Measurements from ENCODE around the gene PEAK1. TPM values are rescaled to one million over a fixed set of nuclear protein-coding genes. Genes with fewer than 3 reads are reported as not detected.

PEAK1 gene
- total RNA-seq, 2 donors from 2014 or later, result 16.2 to 16.6 TPM

GRCh38 chr15:77437264-77437663 lies 17.4 kb upstream of the PEAK1 start:
- Mint-ChIP-seq H3K36me3 (ENCODE audit: low read depth) (no peaks in the 10 kb centered on the region), H3K9me3 (no peaks in the 10 kb centered on the region), H3K27ac (no peak overlapping the region), H3K27me3 (no peaks in the 10 kb centered on the region), H3K4me3 (no peak overlapping the region), H3K4me1 (peaks cover 13% of the 10 kb centered on the region)
- ATAC-seq (replicated peaks), result no peak

DNA sequence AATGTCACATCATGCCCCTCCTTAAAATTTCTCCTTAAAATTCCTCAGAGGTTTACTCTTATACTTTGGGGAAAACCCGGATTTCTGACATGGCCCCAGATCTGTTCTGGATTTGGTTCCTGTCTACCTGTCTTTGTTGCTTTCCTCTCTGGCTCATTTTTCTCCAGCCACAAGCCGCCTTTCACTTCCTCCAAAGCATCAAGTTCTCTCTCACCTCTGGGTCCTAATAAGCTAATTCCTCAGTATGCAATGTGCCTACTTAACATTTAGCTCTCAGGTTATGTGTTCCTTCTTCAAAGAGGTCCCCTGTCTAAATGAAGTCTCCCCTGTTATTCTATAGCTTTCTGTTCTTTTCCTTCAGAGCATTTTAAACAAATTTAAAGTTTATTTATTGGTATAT lies 16.9 kb upstream of the PEAK1 start:
- no peak overlapping the region for H3K4me3 Mint-ChIP-seq
- H3K9me3 Mint-ChIP-seq, result no peaks in the 10 kb centered on the region
- ATAC-seq (replicated peaks), result no peak
- H3K4me1 Mint-ChIP-seq, result peaks cover 13% of the 10 kb centered on the region
- H3K36me3 Mint-ChIP-seq (ENCODE audit: low read depth), result no peaks in the 10 kb centered on the region
- H3K27me3 Mint-ChIP-seq, result no peaks in the 10 kb centered on the region
- no peak overlapping the region for H3K27ac Mint-ChIP-seq

DNA sequence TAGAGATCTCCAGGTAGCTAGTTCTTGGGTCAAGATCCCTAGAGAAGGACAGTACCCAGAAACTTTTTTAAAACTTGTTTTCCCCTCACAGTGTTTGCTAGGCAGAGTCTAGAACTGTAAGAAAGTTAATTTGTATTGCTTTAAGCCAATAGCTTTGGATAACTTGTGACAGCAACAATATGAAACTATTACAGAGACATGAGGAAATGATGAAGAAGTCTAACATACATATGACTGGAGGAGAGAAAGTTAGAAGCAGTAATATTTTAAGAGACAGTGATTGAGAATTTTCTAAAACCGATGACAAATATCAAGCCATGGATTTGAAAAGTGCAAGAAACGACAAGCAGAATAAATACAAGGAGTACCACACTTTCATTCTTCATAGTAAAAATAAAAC lies 10.7 kb upstream of the PEAK1 start:
- H3K4me1 Mint-ChIP-seq, result peaks cover 27% of the 10 kb centered on the region
- no peaks in the 10 kb centered on the region for H3K36me3 Mint-ChIP-seq (ENCODE audit: low read depth)
- ATAC-seq (replicated peaks), result peak; percentile 75
- peak overlapping the region; percentile 27 for H3K4me3 Mint-ChIP-seq
- no peaks in the 10 kb centered on the region for H3K27me3 Mint-ChIP-seq
- H3K9me3 Mint-ChIP-seq, result no peaks in the 10 kb centered on the region
- peak overlapping the region; percentile 50 for H3K27ac Mint-ChIP-seq

GRCh38 chr15:77430213-77430612 lies 10.3 kb upstream of the PEAK1 start:
- H3K4me3 Mint-ChIP-seq, result peak overlapping the region; percentile 27
- no peaks in the 10 kb centered on the region for H3K27me3 Mint-ChIP-seq
- H3K4me1 Mint-ChIP-seq, result peaks cover 26% of the 10 kb centered on the region
- ATAC-seq (replicated peaks), result peak; percentile 97
- peak overlapping the region; percentile 50 for H3K27ac Mint-ChIP-seq
- H3K36me3 Mint-ChIP-seq (ENCODE audit: low read depth), result peaks cover 2% of the 10 kb centered on the region
- H3K9me3 Mint-ChIP-seq, result no peaks in the 10 kb centered on the region

DNA sequence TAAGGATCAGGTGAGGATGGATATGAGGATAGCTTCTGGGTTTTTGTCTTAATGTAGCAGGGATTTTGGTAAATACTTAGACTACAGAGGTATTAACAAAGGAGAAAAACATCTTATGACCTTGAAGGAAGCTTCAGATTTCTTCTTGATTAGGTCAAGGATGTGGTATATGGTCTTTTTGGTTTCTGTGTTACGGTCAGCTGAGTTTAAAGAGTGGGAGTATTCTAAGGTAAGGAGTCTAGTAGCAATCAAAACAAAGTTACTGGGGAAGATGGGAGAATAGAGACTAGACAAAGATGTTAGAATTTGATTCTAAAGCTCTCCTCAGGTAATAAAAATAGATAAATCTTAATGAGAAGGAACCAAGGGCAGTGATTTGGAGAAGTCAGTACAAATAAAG lies 7.0 kb upstream of the PEAK1 start:
- no peak for ATAC-seq (replicated peaks)
- Mint-ChIP-seq H3K27ac (peak overlapping the region; percentile 4), H3K27me3 (no peaks in the 10 kb centered on the region), H3K36me3 (ENCODE audit: low read depth) (peaks cover 5% of the 10 kb centered on the region), H3K4me3 (peak overlapping the region; percentile 19), H3K9me3 (no peaks in the 10 kb centered on the region), H3K4me1 (peaks cover 30% of the 10 kb centered on the region)

- Mint-ChIP-seq H3K27ac (peak overlapping the region; percentile 4), H3K4me1 (peaks cover 30% of the 10 kb centered on the region), H3K4me3 (peak overlapping the region; percentile 19), H3K36me3 (ENCODE audit: low read depth) (peaks cover 5% of the 10 kb centered on the region), H3K9me3 (no peaks in the 10 kb centered on the region), H3K27me3 (no peaks in the 10 kb centered on the region)
- no peak for ATAC-seq (replicated peaks)
These were observed 6.5 kb upstream of the PEAK1 start for GRCh38 chr15:77426377-77426776.

GRCh38 chr15:77425104-77425503 lies 5.2 kb upstream of the PEAK1 start:
- no peak overlapping the region for H3K4me3 Mint-ChIP-seq
- peaks cover 5% of the 10 kb centered on the region for H3K36me3 Mint-ChIP-seq (ENCODE audit: low read depth)
- H3K4me1 Mint-ChIP-seq, result peaks cover 21% of the 10 kb centered on the region
- no peak for ATAC-seq (replicated peaks)
- no peaks in the 10 kb centered on the region for H3K27me3 Mint-ChIP-seq
- no peak overlapping the region for H3K27ac Mint-ChIP-seq
- H3K9me3 Mint-ChIP-seq, result no peaks in the 10 kb centered on the region

DNA sequence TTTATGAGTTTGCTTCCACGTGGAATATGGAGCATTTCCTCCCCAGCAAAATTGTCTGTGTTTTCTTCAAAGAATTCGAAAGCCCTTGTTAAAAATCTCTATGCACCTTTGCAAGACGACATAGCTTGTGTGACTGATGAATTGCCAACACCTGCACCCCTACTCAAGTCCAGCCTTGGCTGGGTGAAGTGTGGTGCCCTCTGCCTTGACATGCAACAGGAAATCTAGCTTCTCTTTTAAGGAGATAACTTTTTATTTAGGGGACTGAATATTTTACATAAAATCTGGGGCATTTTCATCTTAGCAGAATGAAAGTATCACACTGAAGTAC lies 1.4 kb upstream of the PEAK1 start:
- peaks cover 16% of the 10 kb centered on the region for H3K4me1 Mint-ChIP-seq
- H3K27ac Mint-ChIP-seq, result peak overlapping the region; percentile 97
- H3K4me3 Mint-ChIP-seq, result peak overlapping the region; percentile 99
- H3K9me3 Mint-ChIP-seq, result no peaks in the 10 kb centered on the region
- H3K36me3 Mint-ChIP-seq (ENCODE audit: low read depth), result peaks cover 5% of the 10 kb centered on the region
- ATAC-seq (replicated peaks), result no peak
- no peaks in the 10 kb centered on the region for H3K27me3 Mint-ChIP-seq

DNA sequence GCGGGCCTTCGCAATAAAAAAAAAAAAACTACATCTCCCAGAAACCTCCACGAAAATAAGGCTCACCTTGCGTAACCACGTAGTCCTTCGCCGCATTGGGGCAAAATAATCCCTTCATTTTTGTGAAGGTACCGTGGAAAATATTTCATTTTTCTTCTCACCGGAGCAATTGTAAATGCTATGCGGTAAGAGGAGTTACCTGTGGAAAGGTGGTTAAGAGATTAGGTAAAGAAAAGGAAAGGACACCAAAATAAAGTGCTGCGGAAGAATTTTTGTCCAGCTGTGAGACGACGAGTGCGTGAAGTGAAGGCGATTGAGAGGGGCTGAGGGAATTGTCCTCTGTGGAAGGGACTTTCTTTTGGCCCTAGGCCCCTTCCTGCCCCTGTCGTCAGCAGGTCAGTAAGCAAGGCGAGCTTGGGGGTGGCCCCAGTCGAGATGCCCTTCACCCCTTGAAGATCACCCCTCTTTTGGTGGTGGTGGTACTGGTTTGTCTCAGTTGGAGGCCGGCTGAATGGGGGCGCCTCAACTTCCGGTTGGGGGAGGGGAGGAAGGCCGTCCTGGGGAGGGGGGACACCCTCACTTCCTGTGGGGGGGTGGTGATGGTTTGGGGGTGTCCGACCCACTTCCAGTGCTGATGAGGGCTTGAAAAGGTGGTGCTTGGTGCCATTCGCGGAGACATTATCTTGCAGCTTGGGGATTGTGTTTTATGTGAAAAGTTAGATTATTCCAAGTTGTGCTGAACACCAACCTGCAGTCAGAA lies 886 bp upstream of the PEAK1 start, which contains the start of gene HMG20A:
Gene HMG20A (plus strand): TSS at position 279 of the 760 bp plus-strand sequence. CDS start 37,520 bp downstream, outside the sequence.
- Mint-ChIP-seq H3K4me3 (peak within 1 kb of the TSS; percentile 99), H3K27me3 (no peaks in the 10 kb centered on the region), H3K27ac (peak within 1 kb of the TSS; percentile 97), H3K4me1 (peaks cover 14% of the 10 kb centered on the region), H3K9me3 (no peaks in the 10 kb centered on the region), H3K36me3 (ENCODE audit: low read depth) (peaks cover 5% of the 10 kb centered on the region)
- ATAC-seq (replicated peaks), result peak; percentile 64

DNA sequence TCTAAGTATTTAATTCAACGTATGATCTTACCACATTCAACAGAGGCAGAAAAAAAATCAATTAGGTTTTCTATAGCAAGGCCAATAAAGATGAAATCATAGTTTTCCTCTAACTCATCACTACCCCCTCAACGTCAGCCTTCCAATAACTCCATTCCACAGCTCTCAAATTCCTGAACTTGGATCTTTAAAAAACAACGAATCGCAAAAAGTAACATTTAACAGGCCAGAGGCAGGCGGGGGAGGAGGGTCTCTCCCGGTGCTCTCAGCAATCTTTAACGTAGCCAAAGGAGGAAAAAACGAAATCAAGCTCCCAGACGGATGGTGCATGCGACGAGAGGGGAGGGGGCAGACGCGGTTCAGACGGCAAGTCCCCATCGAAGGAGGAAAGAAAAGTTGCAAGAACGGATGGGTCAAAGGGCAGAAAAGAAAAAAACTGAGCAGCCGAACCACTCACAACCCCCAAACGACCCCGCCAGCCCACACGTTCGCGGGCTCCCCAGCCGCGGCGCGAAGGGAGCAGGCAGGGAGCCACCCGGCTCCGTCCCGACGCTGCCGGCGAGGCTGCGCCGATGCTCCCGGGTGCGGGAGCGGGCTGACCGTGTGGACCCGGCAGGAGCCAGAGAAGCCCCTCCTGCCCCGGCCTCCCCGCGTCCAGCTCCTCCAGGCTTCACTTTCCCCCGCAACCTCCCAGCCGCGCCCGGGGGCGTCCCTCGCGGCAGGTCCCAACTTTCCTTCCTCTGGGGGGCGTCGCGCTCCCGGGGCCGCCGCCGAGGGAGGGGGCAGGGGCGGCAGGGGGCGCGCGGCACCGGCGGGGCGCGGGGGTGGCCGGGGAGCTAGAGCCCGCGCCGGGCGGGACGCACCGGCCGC lies 703 bp downstream of the PEAK1 start:
- Mint-ChIP-seq H3K9me3 (no peaks in the 10 kb centered on the region), H3K4me1 (peaks cover 10% of the 10 kb centered on the region)
- ATAC-seq (replicated peaks), result no peak

DNA sequence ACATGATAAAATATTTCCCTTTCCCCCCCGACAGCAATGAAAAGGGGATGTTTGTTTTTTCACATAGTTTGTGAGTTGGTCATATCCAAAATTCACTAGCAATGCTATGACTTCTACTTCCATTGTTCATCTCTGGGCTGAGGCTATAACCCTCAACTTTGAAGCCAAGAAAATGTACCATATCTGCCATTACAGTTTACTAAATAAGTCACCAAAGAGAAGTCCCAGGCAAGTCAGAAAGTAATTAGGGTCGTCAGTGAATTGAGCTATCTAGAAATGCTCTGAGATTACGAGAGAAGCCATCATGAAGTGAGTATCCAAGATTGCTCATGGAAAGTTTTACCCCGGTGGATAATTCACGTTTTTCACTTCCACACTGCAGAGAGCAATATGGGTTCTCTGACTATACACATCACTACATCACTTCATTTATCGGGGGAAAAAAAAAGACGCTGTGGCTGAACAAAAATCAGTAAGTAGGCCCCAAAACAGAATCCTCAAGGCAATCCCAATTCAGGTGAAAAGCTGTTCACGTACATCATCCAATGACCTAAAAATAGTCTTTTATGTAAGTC lies 1.4 kb downstream of the PEAK1 start:
- Mint-ChIP-seq H3K4me1 (peaks cover 10% of the 10 kb centered on the region), H3K9me3 (no peaks in the 10 kb centered on the region), H3K36me3 (ENCODE audit: low read depth) (no peaks in the 10 kb centered on the region), H3K27me3 (no peaks in the 10 kb centered on the region), H3K27ac (peak overlapping the region; percentile 39), H3K4me3 (peak overlapping the region; percentile 99)
- no peak for ATAC-seq (replicated peaks)

More for the DNA sequence above, 703 bp downstream of the PEAK1 start:
- no peaks in the 10 kb centered on the region for H3K36me3 Mint-ChIP-seq (ENCODE audit: low read depth)
- H3K4me3 Mint-ChIP-seq, result peak overlapping the region; percentile 99
- peak overlapping the region; percentile 39 for H3K27ac Mint-ChIP-seq
- no peaks in the 10 kb centered on the region for H3K27me3 Mint-ChIP-seq

DNA sequence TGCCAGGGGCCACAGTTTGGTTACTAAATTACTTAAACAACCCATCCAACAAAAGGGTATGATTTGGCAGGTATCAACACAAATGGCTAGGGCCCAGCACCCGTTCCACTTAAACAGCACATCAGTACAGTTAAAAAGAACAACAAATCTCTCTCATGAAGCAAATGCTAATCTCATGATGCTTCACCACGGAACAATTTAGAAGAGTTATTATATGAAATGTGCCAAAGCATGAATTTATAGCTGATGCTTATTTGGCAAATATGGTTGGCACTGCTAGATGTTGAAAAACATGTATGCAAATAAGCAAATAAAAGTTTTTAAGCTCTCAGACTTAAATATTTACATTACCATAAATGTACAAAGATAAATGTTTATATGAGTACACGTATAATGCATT lies 2.3 kb downstream of the PEAK1 start:
- no peaks in the 10 kb centered on the region for H3K36me3 Mint-ChIP-seq (ENCODE audit: low read depth)
- H3K4me3 Mint-ChIP-seq, result no peak overlapping the region
- H3K9me3 Mint-ChIP-seq, result no peaks in the 10 kb centered on the region
- peaks cover 10% of the 10 kb centered on the region for H3K4me1 Mint-ChIP-seq
- no peak for ATAC-seq (replicated peaks)
- H3K27ac Mint-ChIP-seq, result no peak overlapping the region
- H3K27me3 Mint-ChIP-seq, result no peaks in the 10 kb centered on the region

- ATAC-seq (replicated peaks), result no peak
- Mint-ChIP-seq H3K27ac (no peak overlapping the region), H3K4me1 (peaks cover 10% of the 10 kb centered on the region), H3K4me3 (no peak overlapping the region), H3K36me3 (ENCODE audit: low read depth) (no peaks in the 10 kb centered on the region), H3K9me3 (no peaks in the 10 kb centered on the region), H3K27me3 (no peaks in the 10 kb centered on the region)
These were observed 3.0 kb downstream of the PEAK1 start for GRCh38 chr15:77416954-77417353.

DNA sequence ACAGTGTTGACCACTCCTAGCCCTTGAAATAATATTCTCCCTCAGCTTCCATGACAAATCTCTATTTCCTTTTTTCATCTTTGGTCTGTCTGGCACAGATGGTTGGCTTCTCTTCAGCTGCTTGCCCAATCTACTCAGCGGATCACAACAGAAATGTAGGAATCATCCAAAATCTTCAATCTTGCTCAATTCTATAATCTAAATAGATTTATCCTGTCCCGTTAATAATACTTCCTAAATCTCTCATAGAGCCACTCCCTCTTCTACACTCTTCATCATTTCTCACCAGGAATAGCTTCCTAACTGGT lies 3.8 kb downstream of the PEAK1 start:
- no peak overlapping the region for H3K27ac Mint-ChIP-seq
- H3K4me1 Mint-ChIP-seq, result peaks cover 10% of the 10 kb centered on the region
- H3K9me3 Mint-ChIP-seq, result no peaks in the 10 kb centered on the region
- no peaks in the 10 kb centered on the region for H3K36me3 Mint-ChIP-seq (ENCODE audit: low read depth)
- H3K27me3 Mint-ChIP-seq, result no peaks in the 10 kb centered on the region
- no peak for ATAC-seq (replicated peaks)
- no peak overlapping the region for H3K4me3 Mint-ChIP-seq

Measured in activated T-helper 17 cell treated with anti-CD3 and anti-CD28 coated beads, Interleukin-2, amount 50 U/mL, for 72 hours (primary cell).